22Rv1 (cell line): ENCODE data around the gene STKLD1.

Experiments
- CTCF ChIP-seq: fragments of 450-650 bp; IDR thresholded peaks from 2 replicates; pipeline ENCODE4 v1.5.1; 2017; ENCODE audit warnings: mild to moderate bottlenecking
- ZFX ChIP-seq: fragments of 450-650 bp; IDR thresholded peaks from 2 replicates; pipeline ENCODE4 v1.6.1; 2017; ENCODE audit warnings: antibody characterized with exemption, borderline replicate concordance

DNA sequence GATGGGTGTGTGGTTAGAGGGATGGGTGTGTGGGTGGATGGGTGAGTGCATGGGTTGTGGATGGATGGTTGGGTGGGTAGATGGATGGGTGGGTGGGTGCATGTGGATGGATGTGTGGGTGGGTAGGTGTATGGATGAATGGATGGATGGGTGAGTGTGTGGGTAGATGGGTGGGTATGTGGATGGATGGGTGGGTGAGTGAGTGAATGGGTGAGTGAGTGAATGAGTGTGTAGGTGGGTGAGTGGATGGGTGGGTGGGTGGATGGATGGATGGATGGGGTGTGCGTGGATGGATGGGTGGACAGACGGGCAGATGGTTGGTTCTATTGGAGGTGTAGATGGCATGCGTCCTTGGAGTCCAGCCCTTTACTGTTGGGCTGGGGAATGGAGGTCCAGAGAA, 17.2 kb downstream of the STKLD1 start:
- no peak for TF ChIP-seq CTCF
- TF ChIP-seq ZFX = no peak
